ENCODE results near the gene IQGAP2. TPM values are rescaled to one million over a fixed set of nuclear protein-coding genes. Genes with fewer than 3 reads are reported as not detected.

IQGAP2 gene
- polyA plus RNA-seq, 1 donor (not counting 4 experiments of a cell fraction or from before 2014, with no cell fraction given), result 0.14 TPM

DNA sequence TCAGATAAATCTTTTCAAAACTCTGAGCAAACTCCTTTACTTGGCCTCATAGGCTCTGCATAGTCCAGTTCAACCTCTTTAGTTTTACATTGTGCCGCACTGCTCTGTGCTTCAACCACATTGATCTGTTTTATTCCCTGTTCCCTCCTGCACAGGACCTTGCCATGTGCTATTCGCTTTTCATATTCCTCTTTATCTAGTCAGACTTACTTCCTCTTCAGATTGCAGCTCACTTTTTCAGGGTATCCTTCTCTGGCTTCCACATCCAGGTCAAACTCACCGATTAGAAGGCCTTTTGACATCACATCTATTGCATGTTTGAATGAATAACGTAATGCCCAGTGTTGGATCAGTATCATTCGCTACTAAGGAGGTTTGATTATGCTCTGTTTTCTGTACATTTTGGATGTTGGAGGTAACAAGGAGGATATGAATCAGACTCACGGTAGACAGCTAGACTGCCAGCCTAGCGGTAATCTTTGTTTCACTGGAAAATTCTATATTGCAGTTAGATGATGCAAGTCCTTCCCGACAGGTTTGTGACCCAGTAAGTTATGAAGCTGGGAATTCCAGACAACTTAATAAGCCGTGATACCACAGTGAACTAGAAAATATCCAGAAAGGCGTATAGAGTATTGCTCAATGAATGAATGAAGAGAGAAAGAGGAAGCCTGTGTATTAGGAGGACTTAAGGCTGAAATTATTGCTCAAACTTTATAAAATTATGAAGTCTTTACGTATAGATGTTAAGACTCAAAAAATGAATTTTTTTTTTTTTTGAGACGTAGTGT lies 65.7 kb downstream of the IQGAP2 start:
- FAIRE-seq, result no peak
- H3K9ac ChIP-seq (ENCODE audit: control insufficient read depth, extremely low read depth, insufficient read depth, low read length), result no peak overlapping the region
- TF ChIP-seq, protein P1, sequence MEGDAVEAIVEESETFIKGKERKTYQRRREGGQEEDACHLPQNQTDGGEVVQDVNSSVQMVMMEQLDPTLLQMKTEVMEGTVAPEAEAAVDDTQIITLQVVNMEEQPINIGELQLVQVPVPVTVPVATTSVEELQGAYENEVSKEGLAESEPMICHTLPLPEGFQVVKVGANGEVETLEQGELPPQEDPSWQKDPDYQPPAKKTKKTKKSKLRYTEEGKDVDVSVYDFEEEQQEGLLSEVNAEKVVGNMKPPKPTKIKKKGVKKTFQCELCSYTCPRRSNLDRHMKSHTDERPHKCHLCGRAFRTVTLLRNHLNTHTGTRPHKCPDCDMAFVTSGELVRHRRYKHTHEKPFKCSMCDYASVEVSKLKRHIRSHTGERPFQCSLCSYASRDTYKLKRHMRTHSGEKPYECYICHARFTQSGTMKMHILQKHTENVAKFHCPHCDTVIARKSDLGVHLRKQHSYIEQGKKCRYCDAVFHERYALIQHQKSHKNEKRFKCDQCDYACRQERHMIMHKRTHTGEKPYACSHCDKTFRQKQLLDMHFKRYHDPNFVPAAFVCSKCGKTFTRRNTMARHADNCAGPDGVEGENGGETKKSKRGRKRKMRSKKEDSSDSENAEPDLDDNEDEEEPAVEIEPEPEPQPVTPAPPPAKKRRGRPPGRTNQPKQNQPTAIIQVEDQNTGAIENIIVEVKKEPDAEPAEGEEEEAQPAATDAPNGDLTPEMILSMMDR (optimal IDR thresholded peaks at IDR 0.05 in 1 of 3, IDR thresholded peaks at IDR 0.05 in 1 of 3, conservative IDR thresholded peaks at IDR 0.05 in 1 of 3; ENCODE audit: extremely low read depth in 1 of 3, insufficient read depth in 2 of 3, low read length in 3 of 3), result no peak
- no peak for TF ChIP-seq EZH2 (IDR thresholded peaks at IDR 0.05; ENCODE audit: low read length)
- no peaks in the 10 kb centered on the region for H4K20me1 ChIP-seq (ENCODE audit: control insufficient read depth, extremely low read depth, insufficient read depth, low read length)
- H3K9me3 ChIP-seq (ENCODE audit: control insufficient read depth, low read depth, low read length), result no peaks in the 10 kb centered on the region
- no peak overlapping the region for H3K4me2 ChIP-seq (ENCODE audit: control insufficient read depth, extremely low read depth, insufficient read depth, low read depth, low read length)
- no peak for DNase-seq (ENCODE audit: low read depth, low spot score)
- no peak overlapping the region for H2AFZ ChIP-seq (ENCODE audit: control insufficient read depth, low read length)
- H3K27me3 ChIP-seq (ENCODE audit: control insufficient read depth, extremely low read depth, insufficient read depth, low read length), result no peaks in the 10 kb centered on the region
- H3K79me2 ChIP-seq (ENCODE audit: control insufficient read depth, insufficient read depth, low read length), result no peaks in the 10 kb centered on the region
- H3K4me3 ChIP-seq (ENCODE audit: control insufficient read depth in 2 of 3, extremely low read depth in 1 of 3, insufficient read depth in 2 of 3, low read depth in 1 of 3, low read length in 3 of 3), result no peak overlapping the region
- H3K9me1 ChIP-seq (ENCODE audit: control insufficient read depth, extremely low read depth, insufficient read depth, low read length), result no peaks in the 10 kb centered on the region
- dilution Hi-C loops (cut with MboI; ENCODE audit: extremely low pct_ligation_motif_present, low sequenced_read_pairs), result no loop called here
- H3K36me3 ChIP-seq (ENCODE audit: control insufficient read depth in 2 of 2, extremely low read depth in 1 of 2, insufficient read depth in 2 of 2, low read length in 2 of 2), result no peaks in the 10 kb centered on the region
- no peaks in the 10 kb centered on the region for H3K4me1 ChIP-seq (ENCODE audit: control insufficient read depth, extremely low read depth, insufficient read depth, low read length)
- no peak overlapping the region for H3K27ac ChIP-seq (ENCODE audit: control insufficient read depth, insufficient read depth, low read length)

DNA sequence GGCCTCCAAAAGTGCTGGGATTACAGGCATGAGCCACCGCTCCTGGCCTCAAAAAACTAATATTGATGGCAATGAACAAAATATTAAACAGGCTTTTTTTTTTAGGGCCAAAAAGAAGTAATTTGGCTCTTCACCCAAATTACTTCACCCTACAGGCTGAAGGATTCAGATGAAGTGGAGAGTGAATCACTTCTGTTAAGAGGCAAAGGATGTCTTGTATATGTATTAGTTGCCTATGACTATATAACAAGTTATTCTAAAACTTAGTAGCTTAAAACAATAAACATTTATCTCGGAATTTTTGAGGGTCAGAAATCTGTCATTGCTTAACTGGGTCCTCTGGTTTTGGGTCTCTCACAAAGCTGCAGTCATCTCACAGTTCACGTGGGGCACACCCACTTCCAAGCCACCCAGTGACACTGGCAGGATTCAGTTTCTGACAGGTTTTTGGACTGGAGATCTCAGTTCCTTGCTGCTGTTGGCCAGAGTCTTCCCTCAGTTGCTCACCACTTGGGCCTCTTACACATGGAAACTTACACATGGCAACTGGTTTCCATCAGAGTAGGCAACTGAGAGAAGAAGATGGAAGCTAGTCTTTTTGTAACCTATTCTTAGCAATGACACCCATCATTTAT lies 66.7 kb downstream of the IQGAP2 start:
- Histone ChIP-seq H3K27ac (ENCODE audit: control insufficient read depth, insufficient read depth, low read length) (no peak overlapping the region), H3K27me3 (ENCODE audit: control insufficient read depth, extremely low read depth, insufficient read depth, low read length) (no peaks in the 10 kb centered on the region), H3K9ac (ENCODE audit: control insufficient read depth, extremely low read depth, insufficient read depth, low read length) (no peak overlapping the region), H3K79me2 (ENCODE audit: control insufficient read depth, insufficient read depth, low read length) (no peaks in the 10 kb centered on the region), H3K9me1 (ENCODE audit: control insufficient read depth, extremely low read depth, insufficient read depth, low read length) (no peaks in the 10 kb centered on the region), H3K4me2 (ENCODE audit: control insufficient read depth, extremely low read depth, insufficient read depth, low read depth, low read length) (no peak overlapping the region), H4K20me1 (ENCODE audit: control insufficient read depth, extremely low read depth, insufficient read depth, low read length) (no peaks in the 10 kb centered on the region), H3K9me3 (ENCODE audit: control insufficient read depth, low read depth, low read length) (no peaks in the 10 kb centered on the region), H3K4me1 (ENCODE audit: control insufficient read depth, extremely low read depth, insufficient read depth, low read length) (no peaks in the 10 kb centered on the region), H2AFZ (ENCODE audit: control insufficient read depth, low read length) (no peak overlapping the region), H3K36me3 (ENCODE audit: control insufficient read depth in 2 of 2, extremely low read depth in 1 of 2, insufficient read depth in 2 of 2, low read length in 2 of 2) (no peaks in the 10 kb centered on the region), H3K4me3 (ENCODE audit: control insufficient read depth in 2 of 3, extremely low read depth in 1 of 3, insufficient read depth in 2 of 3, low read depth in 1 of 3, low read length in 3 of 3) (no peak overlapping the region)
- DNase-seq (ENCODE audit: low read depth, low spot score) (no peak), FAIRE-seq (no peak)
- TF ChIP-seq, protein P1 (optimal IDR thresholded peaks at IDR 0.05 in 1 of 3, IDR thresholded peaks at IDR 0.05 in 1 of 3, conservative IDR thresholded peaks at IDR 0.05 in 1 of 3; ENCODE audit: extremely low read depth in 1 of 3, insufficient read depth in 2 of 3, low read length in 3 of 3), result no peak
- TF ChIP-seq EZH2 (IDR thresholded peaks at IDR 0.05; ENCODE audit: low read length), result no peak
- dilution Hi-C loops (cut with MboI; ENCODE audit: extremely low pct_ligation_motif_present, low sequenced_read_pairs), result no loop called here

Data from keratinocyte (primary cell).